D721Med (cell line): ENCODE measurements around the gene MCF2L.
"Not testable (repeated sequence)": the region's sequence is repeated elsewhere in the genome, so short reads cannot be mapped to it uniquely, and the experiment has no call there.

ENCODE experiments used
- DNase-seq: peaks from one replicate; pipeline ENCODE4 v3.0.0; 2011; ENCODE audit warnings: low spot score; ENCODE audit not compliant: insufficient read length
- FAIRE-seq: peaks from 2 replicates; lab custom pipeline; 2011; peaks lifted over from hg19 to GRCh38; lab: Jason Lieb, UNC
- CTCF ChIP-seq: IDR thresholded peaks from 2 replicates; pipeline ENCODE4 v1.5.1; 2012; ENCODE audit warnings: mild to moderate bottlenecking, control low read depth; ENCODE audit not compliant: insufficient read depth; ENCODE audit errors: missing control alignments

The MCF2L gene

GRCh38 chr13:113052971-113053370 is 84.0 kb downstream of the MCF2L start:
- FAIRE-seq (no peak), DNase-seq (no peak)
- no peak for TF ChIP-seq CTCF

GRCh38 chr13:113053376-113053775 is 84.4 kb downstream of the MCF2L start:
- FAIRE-seq = no peak
- no peak for TF ChIP-seq CTCF
- no peak for DNase-seq

- TF ChIP-seq CTCF = no peak
- no peak for FAIRE-seq
- DNase-seq = no peak
These were observed 85.0 kb downstream of the MCF2L start for GRCh38 chr13:113053801-113054604.

- FAIRE-seq (no peak), DNase-seq (no peak)
- TF ChIP-seq CTCF = no peak
These were observed 88.1 kb downstream of the MCF2L start for GRCh38 chr13:113057084-113057483.

- not testable (repeated sequence) for FAIRE-seq, DNase-seq
These were observed 88.5 kb downstream of the MCF2L start for GRCh38 chr13:113057559-113057958.

GRCh38 chr13:113058129-113058987 is 89.3 kb downstream of the MCF2L start:
- TF ChIP-seq CTCF = no peak
- FAIRE-seq = no peak
- no peak for DNase-seq

GRCh38 chr13:113058988-113059850 is 90.2 kb downstream of the MCF2L start:
- FAIRE-seq (no peak), DNase-seq (no peak)
- no peak for TF ChIP-seq CTCF
